22Rv1 (cell line): ENCODE measurements around the gene MPPED2.

Source experiments
- ZFX ChIP-seq: fragments of 450-650 bp; IDR thresholded peaks from 2 replicates; pipeline ENCODE4 v1.6.1; 2017; ENCODE audit warnings: antibody characterized with exemption, borderline replicate concordance
- TF ChIP-seq, protein P1 (sequence below): fragments of 450-650 bp; IDR thresholded peaks from 2 replicates; pipeline ENCODE4 v1.5.1; 2017; ENCODE audit warnings: mild to moderate bottlenecking

DNA sequence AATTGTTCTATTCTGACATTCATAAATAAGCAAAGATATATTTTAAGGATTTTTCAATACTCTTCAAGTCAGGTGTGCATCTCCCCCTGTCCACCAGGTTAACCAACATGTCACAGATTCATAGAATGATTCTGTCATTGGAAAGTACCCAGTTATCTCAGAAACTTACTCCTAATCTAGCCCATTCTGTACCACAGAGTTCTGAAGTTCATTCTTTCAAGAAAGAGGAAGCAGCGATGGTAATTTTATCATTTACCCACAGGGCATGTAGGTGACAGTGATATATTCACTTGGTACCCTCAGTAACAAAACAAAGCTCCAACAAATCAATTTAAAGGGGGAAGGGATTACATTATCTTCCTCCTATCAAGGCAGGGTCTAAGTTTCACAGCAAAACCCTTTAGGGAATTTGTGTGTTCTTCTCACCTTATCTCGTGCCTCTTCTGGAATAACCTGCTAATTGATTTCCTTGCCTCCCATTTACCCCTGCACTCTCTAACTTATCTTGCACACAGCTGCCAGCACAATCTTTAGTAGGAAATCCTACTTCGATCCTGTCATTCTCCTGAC lies 19.0 kb upstream of the MPPED2 start:
- TF ChIP-seq, protein P1, sequence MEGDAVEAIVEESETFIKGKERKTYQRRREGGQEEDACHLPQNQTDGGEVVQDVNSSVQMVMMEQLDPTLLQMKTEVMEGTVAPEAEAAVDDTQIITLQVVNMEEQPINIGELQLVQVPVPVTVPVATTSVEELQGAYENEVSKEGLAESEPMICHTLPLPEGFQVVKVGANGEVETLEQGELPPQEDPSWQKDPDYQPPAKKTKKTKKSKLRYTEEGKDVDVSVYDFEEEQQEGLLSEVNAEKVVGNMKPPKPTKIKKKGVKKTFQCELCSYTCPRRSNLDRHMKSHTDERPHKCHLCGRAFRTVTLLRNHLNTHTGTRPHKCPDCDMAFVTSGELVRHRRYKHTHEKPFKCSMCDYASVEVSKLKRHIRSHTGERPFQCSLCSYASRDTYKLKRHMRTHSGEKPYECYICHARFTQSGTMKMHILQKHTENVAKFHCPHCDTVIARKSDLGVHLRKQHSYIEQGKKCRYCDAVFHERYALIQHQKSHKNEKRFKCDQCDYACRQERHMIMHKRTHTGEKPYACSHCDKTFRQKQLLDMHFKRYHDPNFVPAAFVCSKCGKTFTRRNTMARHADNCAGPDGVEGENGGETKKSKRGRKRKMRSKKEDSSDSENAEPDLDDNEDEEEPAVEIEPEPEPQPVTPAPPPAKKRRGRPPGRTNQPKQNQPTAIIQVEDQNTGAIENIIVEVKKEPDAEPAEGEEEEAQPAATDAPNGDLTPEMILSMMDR: no peak
- TF ChIP-seq ZFX: no peak
